Brain microvascular endothelial cell (primary cell): Measurements from ENCODE around the gene FRAS1.

ENCODE experiments used
- DNase-seq: peaks from one replicate; pipeline ENCODE4 v3.0.0-alpha.2; 2020
- H3K27ac ChIP-seq: fragments of 250-450 bp; sonication (Bioruptor Pico); 2 replicates; pipeline ENCODE4 v1.5.1; 2020; ENCODE audit warnings: mild to moderate bottlenecking, moderate library complexity
- H3K27me3 ChIP-seq: fragments of 250-450 bp; sonication (Bioruptor Pico); replicated peaks from 2 replicates; pipeline ENCODE4 v1.5.1; 2020; ENCODE audit warnings: mild to moderate bottlenecking
- H3K36me3 ChIP-seq: fragments of 250-450 bp; sonication (Bioruptor Pico); replicated peaks from 2 replicates; pipeline ENCODE4 v1.5.1; 2020; ENCODE audit warnings: mild to moderate bottlenecking
- H3K4me3 ChIP-seq: 2 replicates; pipeline ENCODE4 v1.5.1; 2011; ENCODE audit warnings: low read depth, mild to moderate bottlenecking, control low read depth, low read length, moderate library complexity
- CTCF ChIP-seq: IDR thresholded peaks from 2 replicates; pipeline ENCODE4 v1.5.1; 2011; ENCODE audit warnings: low read depth, mild to moderate bottlenecking, moderate library complexity, low read length, control low read depth, inconsistent platforms; ENCODE audit errors: missing control alignments
- in situ Hi-C: cut with HindIII; loops from 2 replicates; pipeline ENCODE4 v1.10.0; 2017; ENCODE audit warnings: low sequenced_read_pairs, low pct_ligation_motif_present

Gene FRAS1

GRCh38 chr4:78061939-78062570 lies 4.9 kb downstream of the FRAS1 start:
- no peak for DNase-seq
- TF ChIP-seq CTCF, result no peak
- H3K36me3 ChIP-seq, result no peaks in the 10 kb centered on the region
- in situ Hi-C loops, result no loop called here
- no peaks in the 10 kb centered on the region for H3K27me3 ChIP-seq
- no peak overlapping the region for H3K4me3 ChIP-seq
- H3K27ac ChIP-seq, result no peak overlapping the region

- Histone ChIP-seq H3K36me3 (no peaks in the 10 kb centered on the region), H3K27ac (no peak overlapping the region), H3K4me3 (no peak overlapping the region), H3K27me3 (no peaks in the 10 kb centered on the region)
- no peak for TF ChIP-seq CTCF
- no peak for DNase-seq
- in situ Hi-C loops, result no loop called here
These were observed 8.5 kb downstream of the FRAS1 start for GRCh38 chr4:78065508-78066192.

GRCh38 chr4:78068481-78068880 lies 11.4 kb downstream of the FRAS1 start:
- Histone ChIP-seq H3K4me3 (no peak overlapping the region), H3K27me3 (no peaks in the 10 kb centered on the region), H3K27ac (no peak overlapping the region), H3K36me3 (no peaks in the 10 kb centered on the region)
- in situ Hi-C loops, result no loop called here
- DNase-seq, result no peak
- no peak for TF ChIP-seq CTCF

- Histone ChIP-seq H3K27me3 (no peaks in the 10 kb centered on the region), H3K27ac (no peak overlapping the region), H3K36me3 (no peaks in the 10 kb centered on the region), H3K4me3 (no peak overlapping the region)
- DNase-seq, result no peak
- TF ChIP-seq CTCF, result no peak
- in situ Hi-C loops, result no loop called here
These were observed 12.2 kb downstream of the FRAS1 start for GRCh38 chr4:78069319-78069718.

GRCh38 chr4:78069859-78070258 lies 12.7 kb downstream of the FRAS1 start:
- no peak for TF ChIP-seq CTCF
- in situ Hi-C loops, result no loop called here
- DNase-seq, result no peak
- H3K27me3 ChIP-seq, result no peaks in the 10 kb centered on the region
- no peaks in the 10 kb centered on the region for H3K36me3 ChIP-seq
- no peak overlapping the region for H3K4me3 ChIP-seq
- no peak overlapping the region for H3K27ac ChIP-seq
